HG03460 (cell line): ENCODE measurements around the gene CBX4.

Experiments used
- ATAC-seq: cut with Tn5 transposase; IDR thresholded peaks from one replicate; pipeline ENCODE4 v1.9.1; 2021; ENCODE audit not compliant: unreplicated experiment

CBX4 gene

GRCh38 chr17:79831265-79832217 is 7.7 kb downstream of the CBX4 start:
- ATAC-seq = no peak

GRCh38 chr17:79830763-79831264 is 8.4 kb downstream of the CBX4 start:
- ATAC-seq = no peak

GRCh38 chr17:79830303-79830702 is 8.9 kb downstream of the CBX4 start:
- no peak for ATAC-seq

- no peak for ATAC-seq
Observed at GRCh38 chr17:79829457-79829856, 9.8 kb downstream of the CBX4 start.

- ATAC-seq = no peak
Observed at GRCh38 chr17:79829004-79829403, 10.2 kb downstream of the CBX4 start.

GRCh38 chr17:79826841-79827578 is 12.2 kb downstream of the CBX4 start:
- ATAC-seq = no peak

- no peak for ATAC-seq
Observed at GRCh38 chr17:79826204-79826680, 13.0 kb downstream of the CBX4 start.

GRCh38 chr17:79825580-79825921 is 13.7 kb downstream of the CBX4 start:
- no peak for ATAC-seq

GRCh38 chr17:79824893-79825579 is 14.2 kb downstream of the CBX4 start:
- ATAC-seq = no peak

- ATAC-seq = no peak
Observed at GRCh38 chr17:79824234-79824633, 15.0 kb downstream of the CBX4 start.

GRCh38 chr17:79822583-79823124 is 16.6 kb downstream of the CBX4 start:
- ATAC-seq = no peak

GRCh38 chr17:79821331-79822095 is 17.7 kb downstream of the CBX4 start:
- no peak for ATAC-seq

GRCh38 chr17:79820959-79821330 is 18.3 kb downstream of the CBX4 start:
- ATAC-seq = no peak

- no peak for ATAC-seq
Observed at GRCh38 chr17:79819534-79820276, 19.5 kb downstream of the CBX4 start.

- no peak for ATAC-seq
Observed at GRCh38 chr17:79819085-79819484, 20.2 kb downstream of the CBX4 start.

- no peak for ATAC-seq
Observed at GRCh38 chr17:79818026-79818758, 21.0 kb downstream of the CBX4 start.

- ATAC-seq = no peak
Observed at GRCh38 chr17:79815836-79816461, 23.3 kb downstream of the CBX4 start.
